Tibial artery (tissue), 4 donors: ENCODE data around the gene PDE6A.

ENCODE experiments used
- DNase-seq, 2 donors: peaks; one replicate each; pipeline ENCODE4 v3.0.0-alpha.2; 2019
- H3K27ac ChIP-seq, 2 donors: fragments of 200-600 bp; sonication (generic) in 1 of 2; 1 replicate in 1 of 2; 2 replicates in 1 of 2; pipeline ENCODE4 v1.5.1; 2018 to 2019; ENCODE audit warnings: mild to moderate bottlenecking in 1 of 2
- H3K27me3 ChIP-seq, 2 donors: fragments of 200-600 bp; sonication (generic) in 1 of 2; one replicate each; pipeline versions ENCODE4 v1.5.1 to v1.6.0; 2016 to 2019
- H3K36me3 ChIP-seq, 3 donors: fragments of 200-600 bp; sonication (generic) in 2 of 3; one replicate each; pipeline ENCODE4 v1.5.1; 2016 to 2019; ENCODE audit warnings: mild to moderate bottlenecking in 2 of 3
- H3K4me1 ChIP-seq, 4 donors: fragments of 200-600 bp; sonication (generic) in 2 of 4; 1 replicate in 3 of 4; 2 replicates in 1 of 4; pipeline ENCODE4 v1.5.1; 2016 to 2019
- H3K4me3 ChIP-seq, 2 donors: fragments of 200-600 bp; sonication (generic) in 1 of 2; 1 replicate in 1 of 2; 2 replicates in 1 of 2; pipeline ENCODE4 v1.5.1; 2018 to 2019; ENCODE audit warnings: mild to moderate bottlenecking in 2 of 2
- H3K9me3 ChIP-seq, 3 donors: fragments of 200-600 bp; sonication (generic) in 1 of 3; one replicate each; pipeline ENCODE4 v1.5.1; 2016 to 2019
- intact Hi-C: fragments of 100-400 bp; cut with DNase I; formaldehyde crosslinking; loops from one replicate; pipeline ENCODE4 v1.15.0; 2023; ENCODE audit warnings: low total_unique reads
- TF ChIP-seq, protein P1 (sequence below), 2 experiments: fragments of 200-600 bp in 1 of 2; fragments of 450-650 bp in 1 of 2; IDR thresholded peaks; one replicate each; pipeline ENCODE4 v1.5.1; 2017 to 2019; ENCODE audit warnings: antibody characterized with exemption in 2 of 2, mild to moderate bottlenecking in 1 of 2, moderate library complexity in 1 of 2

PDE6A gene

DNA sequence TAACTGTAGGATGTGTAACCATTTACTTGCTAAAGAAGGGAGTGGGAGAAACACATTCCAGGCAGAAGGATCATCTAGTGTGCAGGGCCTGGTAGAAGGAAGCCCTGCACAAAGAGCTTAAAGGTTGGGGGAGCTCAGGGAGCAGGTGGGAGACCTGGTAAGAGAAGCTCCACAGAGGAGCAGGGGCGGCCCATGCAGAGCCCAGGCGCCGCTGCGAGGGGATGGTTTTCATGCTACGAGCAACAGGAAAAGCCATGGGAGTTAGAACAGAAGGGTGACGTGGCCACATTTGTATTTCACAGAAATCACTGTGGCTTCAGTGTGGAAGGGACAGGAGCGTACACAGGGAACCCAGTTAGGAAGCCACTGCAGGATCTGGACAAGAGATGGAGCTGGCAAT, 73.1 kb downstream of the PDE6A start:
- intact Hi-C loops = no loop called here
- Histone ChIP-seq H3K36me3 (no peaks in the 10 kb centered on the region), H3K4me1 (peaks cover 0 to 15% (median 8%) of the 10 kb centered on the region in 4 donors), H3K27me3 (no peaks in the 10 kb centered on the region), H3K27ac (no peak overlapping the region), H3K9me3 (no peaks in the 10 kb centered on the region), H3K4me3 (no peak overlapping the region)
- TF ChIP-seq, protein P1, sequence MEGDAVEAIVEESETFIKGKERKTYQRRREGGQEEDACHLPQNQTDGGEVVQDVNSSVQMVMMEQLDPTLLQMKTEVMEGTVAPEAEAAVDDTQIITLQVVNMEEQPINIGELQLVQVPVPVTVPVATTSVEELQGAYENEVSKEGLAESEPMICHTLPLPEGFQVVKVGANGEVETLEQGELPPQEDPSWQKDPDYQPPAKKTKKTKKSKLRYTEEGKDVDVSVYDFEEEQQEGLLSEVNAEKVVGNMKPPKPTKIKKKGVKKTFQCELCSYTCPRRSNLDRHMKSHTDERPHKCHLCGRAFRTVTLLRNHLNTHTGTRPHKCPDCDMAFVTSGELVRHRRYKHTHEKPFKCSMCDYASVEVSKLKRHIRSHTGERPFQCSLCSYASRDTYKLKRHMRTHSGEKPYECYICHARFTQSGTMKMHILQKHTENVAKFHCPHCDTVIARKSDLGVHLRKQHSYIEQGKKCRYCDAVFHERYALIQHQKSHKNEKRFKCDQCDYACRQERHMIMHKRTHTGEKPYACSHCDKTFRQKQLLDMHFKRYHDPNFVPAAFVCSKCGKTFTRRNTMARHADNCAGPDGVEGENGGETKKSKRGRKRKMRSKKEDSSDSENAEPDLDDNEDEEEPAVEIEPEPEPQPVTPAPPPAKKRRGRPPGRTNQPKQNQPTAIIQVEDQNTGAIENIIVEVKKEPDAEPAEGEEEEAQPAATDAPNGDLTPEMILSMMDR (IDR thresholded peaks at IDR 0.05) = no peak
- DNase-seq = no peak

DNA sequence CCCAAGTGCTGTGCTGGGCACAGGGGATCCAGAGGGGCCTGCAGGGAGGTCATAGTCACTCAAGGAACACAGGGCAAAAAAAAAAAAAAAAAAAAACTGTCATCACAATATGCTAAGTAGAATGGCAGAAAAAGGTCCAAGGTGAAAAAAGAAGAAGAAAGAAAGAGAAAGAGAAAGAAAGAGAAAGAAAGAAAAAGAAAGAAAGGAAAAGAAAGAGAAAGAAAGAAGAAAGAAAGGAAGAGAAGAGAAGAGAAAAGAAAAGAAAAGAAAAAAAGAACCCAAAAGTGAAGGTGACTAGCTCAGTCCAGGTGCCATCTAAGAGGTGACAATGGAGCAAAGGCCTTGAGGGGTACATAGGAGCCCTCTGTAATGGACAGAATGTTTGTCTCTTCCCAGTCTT, 73.9 kb downstream of the PDE6A start:
- intact Hi-C loops = no loop called here
- DNase-seq = no peak
- Histone ChIP-seq H3K27ac (no peak overlapping the region), H3K4me3 (no peak overlapping the region), H3K4me1 (peaks cover 0 to 15% (median 8%) of the 10 kb centered on the region in 4 donors), H3K27me3 (no peaks in the 10 kb centered on the region), H3K36me3 (no peaks in the 10 kb centered on the region), H3K9me3 (no peaks in the 10 kb centered on the region)
- TF ChIP-seq, protein P1 (IDR thresholded peaks at IDR 0.05) = no peak

DNA sequence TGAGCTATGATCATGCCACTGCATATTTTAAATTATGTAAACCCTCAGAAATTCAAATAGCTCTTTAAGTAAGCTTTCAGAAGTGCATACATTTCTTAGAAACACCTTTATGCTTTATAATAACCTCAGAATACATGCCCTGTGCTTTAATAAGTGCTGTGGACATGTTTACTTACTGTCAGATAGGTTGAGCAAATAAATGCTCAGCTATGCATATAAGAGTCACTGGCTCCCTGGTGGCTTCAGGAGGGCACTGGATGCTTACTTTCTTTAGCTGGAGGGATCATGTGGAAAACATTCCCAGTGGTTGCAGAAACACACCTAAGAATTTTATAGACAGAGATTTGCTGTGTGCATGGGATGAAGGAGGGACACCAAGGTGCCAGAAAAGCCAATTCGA, 74.4 kb downstream of the PDE6A start:
- H3K4me1 ChIP-seq = peaks cover 0 to 15% (median 8%) of the 10 kb centered on the region in 4 donors
- H3K36me3 ChIP-seq = no peaks in the 10 kb centered on the region
- H3K9me3 ChIP-seq = no peaks in the 10 kb centered on the region
- no peaks in the 10 kb centered on the region for H3K27me3 ChIP-seq
- H3K27ac ChIP-seq = no peak overlapping the region
- no peak overlapping the region for H3K4me3 ChIP-seq
- TF ChIP-seq, protein P1 (IDR thresholded peaks at IDR 0.05) = no peak
- intact Hi-C loops = no loop called here
- no peak for DNase-seq

DNA sequence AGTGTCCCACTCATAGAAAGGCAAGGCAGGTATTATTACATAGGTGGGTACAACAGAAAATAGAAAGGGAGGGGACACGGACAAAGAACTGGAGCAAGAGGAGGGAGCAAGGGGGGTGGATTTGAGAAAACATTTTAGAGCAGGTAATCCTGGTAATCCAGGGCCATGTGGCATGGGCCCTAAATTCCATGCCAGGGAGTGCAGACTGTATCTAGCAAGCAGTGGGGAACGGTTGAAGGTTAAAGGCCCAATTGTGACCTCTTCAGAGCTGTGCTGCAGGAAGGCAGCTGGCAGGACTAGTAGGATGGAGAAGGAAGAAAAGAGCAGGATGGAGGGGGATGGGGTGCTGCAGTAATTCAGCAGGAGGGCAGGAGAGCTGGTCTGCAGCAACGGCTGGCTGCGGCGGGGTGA, 75.2 kb downstream of the PDE6A start:
- TF ChIP-seq, protein P1 (IDR thresholded peaks at IDR 0.05) = no peak
- H3K4me3 ChIP-seq = no peak overlapping the region
- no peaks in the 10 kb centered on the region for H3K9me3 ChIP-seq
- no peaks in the 10 kb centered on the region for H3K36me3 ChIP-seq
- no peak overlapping the region for H3K27ac ChIP-seq
- peaks cover 0 to 15% (median 8%) of the 10 kb centered on the region in 4 donors for H3K4me1 ChIP-seq
- intact Hi-C loops = no loop called here
- no peaks in the 10 kb centered on the region for H3K27me3 ChIP-seq
- no peak for DNase-seq

DNA sequence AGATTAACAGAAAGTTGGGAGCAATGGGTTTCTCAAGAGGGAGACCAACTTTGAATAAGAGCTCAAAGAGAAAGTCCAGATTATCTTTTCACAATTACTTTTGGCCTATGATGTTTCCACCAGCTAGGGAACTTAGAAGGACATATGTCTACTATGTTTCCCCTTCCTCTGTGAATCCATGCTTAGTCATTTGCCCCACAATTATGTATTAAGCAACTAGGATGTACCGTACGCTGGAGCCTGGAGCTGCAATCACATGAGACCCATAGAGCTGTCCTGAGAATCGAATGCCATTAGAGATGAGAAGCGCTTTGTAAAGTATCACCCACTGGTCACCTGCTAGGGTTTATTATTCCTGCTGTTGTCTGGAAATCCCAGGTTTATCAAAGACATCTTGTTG, 78.8 kb downstream of the PDE6A start:
- H3K36me3 ChIP-seq = no peaks in the 10 kb centered on the region
- TF ChIP-seq, protein P1 (IDR thresholded peaks at IDR 0.05) = no peak
- no peaks in the 10 kb centered on the region for H3K9me3 ChIP-seq
- H3K27me3 ChIP-seq = no peaks in the 10 kb centered on the region
- no peak for DNase-seq
- H3K4me1 ChIP-seq = no peaks in the 10 kb centered on the region
- H3K4me3 ChIP-seq = no peak overlapping the region
- no peak overlapping the region for H3K27ac ChIP-seq
- intact Hi-C loops = no loop called here

DNA sequence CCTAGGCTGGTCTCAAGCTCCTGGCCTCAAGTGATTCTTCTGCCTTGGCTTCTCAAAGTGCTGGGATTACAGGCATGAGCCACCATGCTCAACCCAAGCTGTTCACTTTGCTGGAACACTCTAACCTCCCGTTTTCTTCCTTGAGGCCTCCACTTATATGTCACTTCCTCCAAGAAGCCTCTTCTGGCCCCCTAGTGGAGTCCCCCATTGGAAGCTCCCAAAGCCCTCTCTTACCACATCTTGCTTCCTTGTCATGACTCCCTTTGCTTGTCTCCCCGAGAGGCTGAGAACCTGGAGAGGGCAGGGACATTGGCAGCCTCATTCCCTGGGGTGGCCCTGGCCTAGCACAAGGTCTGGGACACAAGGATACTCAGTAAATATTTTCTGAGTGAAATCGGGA, 80.8 kb downstream of the PDE6A start:
- no peak overlapping the region for H3K27ac ChIP-seq
- no peaks in the 10 kb centered on the region for H3K27me3 ChIP-seq
- H3K4me3 ChIP-seq = no peak overlapping the region
- intact Hi-C loops = no loop called here
- H3K36me3 ChIP-seq = no peaks in the 10 kb centered on the region
- H3K4me1 ChIP-seq = no peaks in the 10 kb centered on the region
- TF ChIP-seq, protein P1 (IDR thresholded peaks at IDR 0.05) = no peak
- no peak for DNase-seq
- no peaks in the 10 kb centered on the region for H3K9me3 ChIP-seq
